Endodermal cell (in vitro differentiated cells): ENCODE data around the gene OST4. TPM values are rescaled to one million over a fixed set of nuclear protein-coding genes. Genes with fewer than 3 reads are reported as not detected.

ENCODE experiments used
- DNase-seq: peaks from one replicate; pipeline ENCODE4 v3.0.0-alpha.2; 2017
- H3K27ac ChIP-seq: 2 replicates; pipeline ENCODE4 v1.5.1; 2013; ENCODE audit warnings: mild to moderate bottlenecking, low read depth, low read length, moderate library complexity
- H3K27me3 ChIP-seq: 2 replicates; pipeline ENCODE4 v1.6.1; 2013; ENCODE audit warnings: mild to moderate bottlenecking, low read length, moderate library complexity; ENCODE audit not compliant: insufficient read depth, control insufficient read depth, poor library complexity, severe bottlenecking
- H3K36me3 ChIP-seq: 2 replicates; pipeline ENCODE4 v1.7.0; 2013; ENCODE audit warnings: mild to moderate bottlenecking, low read length, moderate library complexity; ENCODE audit not compliant: control insufficient read depth, insufficient read depth
- H3K4me1 ChIP-seq: one replicate; pipeline ENCODE4 v1.7.0; 2013; ENCODE audit warnings: low read length; ENCODE audit not compliant: control insufficient read depth, insufficient read depth
- H3K4me3 ChIP-seq: 2 replicates; pipeline ENCODE4 v1.5.1; 2013; ENCODE audit warnings: mild to moderate bottlenecking, low read length, moderate library complexity
- H3K9ac ChIP-seq: 2 replicates; pipeline ENCODE4 v1.6.1; 2013; ENCODE audit warnings: mild to moderate bottlenecking, low read length, moderate library complexity; ENCODE audit not compliant: poor library complexity, severe bottlenecking; ENCODE audit errors: extremely low read depth
- H3K9me3 ChIP-seq: 2 replicates; pipeline ENCODE4 v1.6.1; 2013; ENCODE audit warnings: mild to moderate bottlenecking, low read length, moderate library complexity; ENCODE audit not compliant: control insufficient read depth
- H3K27ac Mint-ChIP-seq: 2 replicates; pipeline ENCODE4 v1.8.0; 2020; ENCODE audit warnings: mixed read lengths
- H3K27me3 Mint-ChIP-seq: 2 replicates; pipeline ENCODE4 v1.8.0; 2021; ENCODE audit warnings: mild to moderate bottlenecking, mixed read lengths; ENCODE audit not compliant: insufficient read depth
- H3K36me3 Mint-ChIP-seq: 2 replicates; pipeline ENCODE4 v1.8.0; 2020; ENCODE audit warnings: low read depth, mixed read lengths
- H3K4me1 Mint-ChIP-seq: 2 replicates; pipeline ENCODE4 v1.8.0; 2020; ENCODE audit warnings: mixed read lengths
- H3K4me3 Mint-ChIP-seq: 2 replicates; pipeline ENCODE4 v1.8.0; 2020; ENCODE audit warnings: mild to moderate bottlenecking, moderate library complexity, mixed read lengths
- H3K9me3 Mint-ChIP-seq: 2 replicates; pipeline ENCODE4 v1.8.0; 2020; ENCODE audit warnings: mild to moderate bottlenecking, mixed read lengths
- WGBS, 2 experiments: methylation state at CpG; one replicate each; pipeline versions ENCODE4 v1.1.5 to v1.1.7; 2013; ENCODE audit warnings: missing lambda C conversion rate in 2 of 2, mixed read lengths in 1 of 2; ENCODE audit not compliant: insufficient coverage in 1 of 2, insufficient read length in 1 of 2; 5-methylcytosine and 5-hydroxymethylcytosine counted together
- total RNA-seq, 2 donors: library from RNA; stranded (reverse); fragmentation: NEBNext Ultra II Directional in 1 of 2; extraction: Animal tissue kit (Norgen Biotek cat#: 25700) in 1 of 2; gene quantifications; 2 replicates in 1 of 2; 3 replicates in 1 of 2; pipeline ENCODE4 v1.2.1, GENCODE V29; 2021
- TF ChIP-seq, protein P1 (sequence below): fragments of 200-600 bp; sonication (generic); conservative IDR thresholded peaks from 2 replicates; pipeline ENCODE4 v1.5.0; 2021; ENCODE audit warnings: antibody characterized with exemption, mild to moderate bottlenecking

Gene OST4
- total RNA-seq, 2 donors from 2014 or later = 290 to 311 TPM

- H3K27me3 ChIP-seq = no peaks in the 10 kb centered on the region
- H3K4me1 ChIP-seq = peaks cover 4% of the 10 kb centered on the region
- Mint-ChIP-seq H3K4me1 (peaks cover 9% of the 10 kb centered on the region), H3K36me3 (peaks cover 33% of the 10 kb centered on the region), H3K27me3 (no peaks in the 10 kb centered on the region), H3K4me3 (peak overlapping the region; percentile 95), H3K27ac (peak overlapping the region; percentile 91), H3K9me3 (no peaks in the 10 kb centered on the region)
- DNase-seq = no peak
- H3K9me3 ChIP-seq = no peaks in the 10 kb centered on the region
- H3K36me3 ChIP-seq = peaks cover 40% of the 10 kb centered on the region
- peak overlapping the region; percentile 72 for H3K9ac ChIP-seq
- H3K4me3 ChIP-seq = peak overlapping the region; percentile 99
- WGBS, 2 experiments = 22 to 24% methylated on average over 6 to 11 of the region's 11 CpGs
- TF ChIP-seq, protein P1, sequence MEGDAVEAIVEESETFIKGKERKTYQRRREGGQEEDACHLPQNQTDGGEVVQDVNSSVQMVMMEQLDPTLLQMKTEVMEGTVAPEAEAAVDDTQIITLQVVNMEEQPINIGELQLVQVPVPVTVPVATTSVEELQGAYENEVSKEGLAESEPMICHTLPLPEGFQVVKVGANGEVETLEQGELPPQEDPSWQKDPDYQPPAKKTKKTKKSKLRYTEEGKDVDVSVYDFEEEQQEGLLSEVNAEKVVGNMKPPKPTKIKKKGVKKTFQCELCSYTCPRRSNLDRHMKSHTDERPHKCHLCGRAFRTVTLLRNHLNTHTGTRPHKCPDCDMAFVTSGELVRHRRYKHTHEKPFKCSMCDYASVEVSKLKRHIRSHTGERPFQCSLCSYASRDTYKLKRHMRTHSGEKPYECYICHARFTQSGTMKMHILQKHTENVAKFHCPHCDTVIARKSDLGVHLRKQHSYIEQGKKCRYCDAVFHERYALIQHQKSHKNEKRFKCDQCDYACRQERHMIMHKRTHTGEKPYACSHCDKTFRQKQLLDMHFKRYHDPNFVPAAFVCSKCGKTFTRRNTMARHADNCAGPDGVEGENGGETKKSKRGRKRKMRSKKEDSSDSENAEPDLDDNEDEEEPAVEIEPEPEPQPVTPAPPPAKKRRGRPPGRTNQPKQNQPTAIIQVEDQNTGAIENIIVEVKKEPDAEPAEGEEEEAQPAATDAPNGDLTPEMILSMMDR = no peak
- no peak overlapping the region for H3K27ac ChIP-seq
These were observed 38.1 kb downstream of the OST4 start for GRCh38 chr2:27033253-27033852.

GRCh38 chr2:27032495-27033252 is 38.8 kb downstream of the OST4 start, which contains the start of gene TMEM214:
TMEM214 (plus strand) TSS chr2:27032965; CDS start chr2:27033016, 51 bp downstream.
- Histone ChIP-seq H3K9ac (peak within 1 kb of the TSS; percentile 72), H3K27me3 (no peaks in the 10 kb centered on the region), H3K9me3 (no peaks in the 10 kb centered on the region), H3K4me1 (peaks cover 4% of the 10 kb centered on the region), H3K27ac (no peak within 1 kb of the TSS), H3K36me3 (peaks cover 35% of the 10 kb centered on the region), H3K4me3 (peak within 1 kb of the TSS; percentile 99)
- 0 to 1% methylated on average over 25 to 76 of the region's 76 CpGs for WGBS, 2 experiments
- Mint-ChIP-seq H3K27ac (peak within 1 kb of the TSS; percentile 91), H3K4me1 (peaks cover 9% of the 10 kb centered on the region), H3K9me3 (no peaks in the 10 kb centered on the region), H3K4me3 (peak within 1 kb of the TSS; percentile 95), H3K36me3 (peaks cover 28% of the 10 kb centered on the region), H3K27me3 (no peaks in the 10 kb centered on the region)
- DNase-seq = peak; percentile 92
- TF ChIP-seq, protein P1 = peak; percentile 58

DNA sequence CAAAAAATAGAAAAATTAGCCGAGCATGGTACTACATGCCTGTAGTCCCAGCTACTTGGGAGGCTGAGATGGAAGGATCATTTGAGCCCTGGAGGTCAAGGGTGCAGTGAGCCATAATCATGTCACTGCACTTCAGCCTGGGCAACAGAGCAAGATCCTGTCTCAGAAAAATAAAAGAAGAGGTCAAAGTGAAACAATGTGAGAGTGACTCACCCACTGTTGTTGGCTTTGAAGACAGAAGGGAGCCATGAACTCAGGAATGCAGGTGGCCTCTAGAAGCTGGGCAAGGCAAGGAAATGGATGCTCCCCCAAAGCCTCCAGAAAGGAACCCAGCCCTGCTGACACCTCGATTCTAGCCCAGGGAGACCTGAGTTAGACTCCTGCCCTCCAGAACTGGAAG is 42.4 kb downstream of the OST4 start:
- Mint-ChIP-seq H3K27me3 (no peaks in the 10 kb centered on the region), H3K9me3 (no peaks in the 10 kb centered on the region), H3K4me3 (no peak overlapping the region), H3K27ac (no peak overlapping the region), H3K4me1 (peaks cover 9% of the 10 kb centered on the region), H3K36me3 (peaks cover under 1% of the 10 kb centered on the region)
- no peak overlapping the region for H3K9ac ChIP-seq
- no peaks in the 10 kb centered on the region for H3K9me3 ChIP-seq
- 80 to 87% methylated on average over 2 of the region's 2 CpGs for WGBS, 2 experiments
- DNase-seq = no peak
- H3K4me1 ChIP-seq = peaks cover 4% of the 10 kb centered on the region
- no peaks in the 10 kb centered on the region for H3K27me3 ChIP-seq
- TF ChIP-seq, protein P1 = no peak
- no peak overlapping the region for H3K4me3 ChIP-seq
- H3K27ac ChIP-seq = no peak overlapping the region
- H3K36me3 ChIP-seq = peaks cover 12% of the 10 kb centered on the region
